ENCODE results near the gene IGLON5.

Gene IGLON5

DNA sequence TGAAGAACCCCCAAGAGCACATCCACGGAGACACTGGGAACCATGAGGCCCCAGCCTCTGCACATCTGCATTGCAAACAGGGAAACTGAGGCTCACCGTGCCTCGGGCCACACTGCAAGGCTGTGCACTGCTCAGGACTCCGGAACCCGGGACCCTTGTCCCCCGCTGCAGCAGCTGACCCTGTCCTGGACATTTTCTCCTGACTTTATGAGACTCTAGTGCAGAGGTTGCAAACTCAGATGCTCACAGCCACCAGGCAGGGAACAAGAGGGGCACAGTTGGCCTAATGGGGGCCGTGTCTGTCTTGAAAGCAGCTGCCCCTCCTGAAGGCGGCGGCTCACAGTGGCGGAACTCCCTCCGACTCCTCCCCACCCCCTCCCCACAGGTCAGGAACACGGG, 16.5 kb upstream of the IGLON5 start:
- no peak for TF ChIP-seq CTCF (conservative IDR thresholded peaks at IDR 0.05; ENCODE audit: low read depth, low read length)

GRCh38 chr19:51295382-51296126, 15.9 kb upstream of the IGLON5 start:
- no peak overlapping the region for H3K4me3 ChIP-seq (ENCODE audit: low read depth, low read length)
- no peak for TF ChIP-seq CTCF (conservative IDR thresholded peaks at IDR 0.05; ENCODE audit: low read depth, low read length)
- DNase-seq (ENCODE audit: low read depth), result no peak

More for the DNA sequence above, 16.5 kb upstream of the IGLON5 start:
- no peak for DNase-seq (ENCODE audit: low read depth)
- H3K4me3 ChIP-seq (ENCODE audit: low read depth, low read length), result no peak overlapping the region

DNA sequence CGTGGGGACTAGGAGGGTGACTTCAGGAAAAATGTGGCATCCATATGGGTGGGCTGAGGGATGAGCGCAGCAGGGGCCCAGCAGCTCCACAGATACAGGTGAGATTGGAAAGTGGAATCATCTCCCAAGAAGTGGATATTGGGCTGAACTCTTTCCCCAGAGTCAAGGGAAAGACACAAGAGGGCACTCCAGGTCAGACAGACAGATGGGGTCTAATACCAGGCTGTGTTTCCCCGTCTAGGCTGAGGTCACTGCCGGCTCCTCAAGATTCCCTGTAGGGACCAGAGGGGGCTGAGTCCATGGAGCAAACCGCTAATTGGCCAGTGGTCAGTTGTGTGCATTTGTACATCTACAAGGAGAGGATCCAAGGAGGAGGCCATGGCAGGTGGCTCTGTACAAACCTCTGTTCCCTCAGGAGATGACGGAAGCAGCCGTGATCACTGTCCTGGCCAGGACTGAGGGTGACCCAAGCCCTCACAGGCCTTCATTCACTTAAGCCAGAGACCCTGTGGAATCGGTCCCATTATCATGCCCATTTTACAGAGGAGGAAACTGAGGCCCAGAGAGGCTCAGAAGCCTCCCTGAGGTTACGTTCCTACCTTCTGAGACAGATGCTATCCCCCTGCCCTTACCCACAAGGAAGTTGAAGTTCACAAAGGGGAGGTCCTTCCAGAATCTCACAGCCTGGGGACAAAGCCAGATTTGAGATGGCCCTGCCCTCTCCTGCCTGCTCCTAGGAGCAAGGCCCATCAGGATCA, 14.9 kb upstream of the IGLON5 start:
- TF ChIP-seq CTCF (conservative IDR thresholded peaks at IDR 0.05; ENCODE audit: low read depth, low read length), result no peak
- no peak for DNase-seq (ENCODE audit: low read depth)
- no peak overlapping the region for H3K4me3 ChIP-seq (ENCODE audit: low read depth, low read length)

DNA sequence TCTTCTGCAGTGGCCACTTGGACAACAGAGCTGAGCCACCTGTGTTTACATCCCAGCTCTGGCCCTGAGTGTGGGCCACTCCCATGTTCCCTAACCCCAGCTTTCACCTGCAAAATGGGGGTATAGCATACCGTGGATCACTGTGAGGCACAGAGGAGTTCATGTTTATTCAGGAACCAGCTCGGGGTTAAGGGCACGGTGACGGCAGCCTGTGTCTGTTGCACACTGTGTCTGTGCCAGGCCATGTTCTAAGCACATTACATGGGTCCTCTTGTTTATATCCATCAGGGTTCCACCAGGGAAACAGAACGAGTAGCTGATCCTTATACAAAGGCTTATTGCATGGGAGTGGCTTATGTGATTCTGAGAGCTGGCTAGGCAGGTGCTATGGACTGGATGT, 14.0 kb upstream of the IGLON5 start:
- no peak overlapping the region for H3K4me3 ChIP-seq (ENCODE audit: low read depth, low read length)
- DNase-seq (ENCODE audit: low read depth), result no peak
- no peak for TF ChIP-seq CTCF (conservative IDR thresholded peaks at IDR 0.05; ENCODE audit: low read depth, low read length)

- DNase-seq (ENCODE audit: low read depth), result no peak
- no peak for TF ChIP-seq CTCF (conservative IDR thresholded peaks at IDR 0.05; ENCODE audit: low read depth, low read length)
Measured at GRCh38 chr19:51301266-51301665, 10.2 kb upstream of the IGLON5 start.

DNA sequence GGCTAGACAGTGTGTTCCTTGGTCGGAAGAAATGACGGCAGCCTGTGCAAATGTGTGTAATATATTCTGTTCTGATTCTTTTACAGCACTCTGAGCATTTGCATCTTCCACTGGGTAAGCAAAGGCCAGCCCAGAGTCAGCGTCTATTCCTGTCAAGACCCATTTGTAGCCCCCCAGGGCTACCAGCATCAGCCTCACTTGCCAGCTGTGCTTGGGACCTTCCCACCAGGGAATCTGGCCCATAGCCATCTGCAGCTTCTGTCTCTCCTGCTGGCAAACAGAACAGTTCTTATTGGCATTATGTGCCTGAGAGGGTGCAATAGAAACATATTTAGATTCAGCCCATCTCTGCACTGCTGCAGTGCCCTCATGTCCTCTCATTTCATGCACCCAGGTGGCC, 6.0 kb upstream of the IGLON5 start:
- no peak overlapping the region for H3K4me3 ChIP-seq (ENCODE audit: low read depth, low read length)
- DNase-seq (ENCODE audit: low read depth), result no peak
- no peak for TF ChIP-seq CTCF (conservative IDR thresholded peaks at IDR 0.05; ENCODE audit: low read depth, low read length)

More at GRCh38 chr19:51301266-51301665, 10.2 kb upstream of the IGLON5 start:
- H3K4me3 ChIP-seq (ENCODE audit: low read depth, low read length), result no peak overlapping the region

All from choroid plexus epithelial cell (primary cell).